Loucy (cell line): Measurements from ENCODE around the gene DSCAML1.

Experiments
- H2AFZ ChIP-seq: fragments of 200-600 bp; sonication (generic); 2 replicates; pipeline ENCODE4 v1.6.0; 2016; ENCODE audit warnings: antibody characterized with exemption, mild to moderate bottlenecking, low read length, moderate library complexity
- H3F3A ChIP-seq: fragments of 200-600 bp; 2 replicates; pipeline ENCODE4 v1.6.0; 2016; ENCODE audit warnings: antibody characterized with exemption, low read depth, mild to moderate bottlenecking
- H3K27me3 ChIP-seq: fragments of 200-600 bp; sonication (generic); 2 replicates; pipeline ENCODE4 v1.6.1; 2014; ENCODE audit warnings: low read length, mild to moderate bottlenecking; ENCODE audit not compliant: insufficient read depth, poor library complexity, severe bottlenecking
- H3K36me3 ChIP-seq: fragments of 200-600 bp; sonication (generic); 2 replicates; pipeline ENCODE4 v1.6.1; 2016; ENCODE audit warnings: low read length; ENCODE audit not compliant: insufficient read depth
- H3K4me1 ChIP-seq: fragments of 200-600 bp; sonication (generic); 2 replicates; pipeline ENCODE4 v1.5.1; 2014; ENCODE audit warnings: low read length, mild to moderate bottlenecking; ENCODE audit not compliant: insufficient read depth, poor library complexity, severe bottlenecking
- H3K4me2 ChIP-seq: fragments of 200-600 bp; sonication (generic); 2 replicates; pipeline ENCODE4 v1.6.0; 2014; ENCODE audit warnings: antibody characterized with exemption, low read length, low read depth, mild to moderate bottlenecking; ENCODE audit not compliant: poor library complexity, severe bottlenecking
- H3K4me3 ChIP-seq: fragments of 200-600 bp; sonication (generic); 2 replicates; pipeline ENCODE4 v1.5.1; 2014; ENCODE audit warnings: low read length, mild to moderate bottlenecking, mixed read lengths; ENCODE audit not compliant: poor library complexity, severe bottlenecking
- H3K79me2 ChIP-seq: fragments of 200-600 bp; sonication (generic); 2 replicates; pipeline ENCODE4 v1.6.1; 2014; ENCODE audit warnings: low read length; ENCODE audit not compliant: insufficient read depth
- H3K9ac ChIP-seq: fragments of 200-600 bp; sonication (generic); 2 replicates; pipeline ENCODE4 v1.6.0; 2014; ENCODE audit warnings: mild to moderate bottlenecking, low read depth, low read length, moderate library complexity; ENCODE audit not compliant: poor library complexity, severe bottlenecking
- H3K9me2 ChIP-seq: fragments of 200-600 bp; sonication (generic); replicated peaks from 2 replicates; pipeline ENCODE4 v1.6.1; 2016; ENCODE audit warnings: low read depth, low read length, mixed read lengths
- H3K9me3 ChIP-seq: fragments of 200-600 bp; sonication (generic); 2 replicates; pipeline ENCODE4 v1.6.1; 2014; ENCODE audit warnings: mild to moderate bottlenecking, antibody characterized with exemption, low read length, low read depth; ENCODE audit not compliant: insufficient read depth
- H4K20me1 ChIP-seq: fragments of 200-600 bp; sonication (generic); 2 replicates; pipeline ENCODE4 v1.6.0; 2014; ENCODE audit warnings: antibody characterized with exemption, low read length, mild to moderate bottlenecking; ENCODE audit not compliant: insufficient read depth, poor library complexity, severe bottlenecking
- CTCF ChIP-seq: fragments of 200-600 bp; sonication (generic); conservative IDR thresholded peaks from 2 replicates; pipeline ENCODE4 v1.5.1; 2014; ENCODE audit warnings: mild to moderate bottlenecking, antibody characterized with exemption, low read length
- EZH2phosphoT487 ChIP-seq: fragments of 200-600 bp; IDR thresholded peaks from 2 replicates; pipeline ENCODE4 v1.6.1; 2018; ENCODE audit warnings: antibody characterized with exemption, mild to moderate bottlenecking, moderate library complexity, borderline replicate concordance

Gene DSCAML1

GRCh38 chr11:117720061-117720511 lies 76.9 kb downstream of the DSCAML1 start:
- Histone ChIP-seq H3K27me3 (no peaks in the 10 kb centered on the region), H3K4me1 (peaks cover 13% of the 10 kb centered on the region), H3K9ac (no peak overlapping the region), H3K9me2 (no peaks in the 10 kb centered on the region), H3K36me3 (no peaks in the 10 kb centered on the region), H3K9me3 (no peaks in the 10 kb centered on the region), H3K79me2 (no peaks in the 10 kb centered on the region), H2AFZ (no peak overlapping the region), H4K20me1 (no peaks in the 10 kb centered on the region), H3F3A (no peaks in the 10 kb centered on the region), H3K4me2 (no peak overlapping the region), H3K4me3 (no peak overlapping the region)
- TF ChIP-seq CTCF (no peak), EZH2phosphoT487 (no peak)

GRCh38 chr11:117719480-117719879 lies 77.5 kb downstream of the DSCAML1 start:
- peaks cover 13% of the 10 kb centered on the region for H3K4me1 ChIP-seq

GRCh38 chr11:117717485-117718314 lies 79.3 kb downstream of the DSCAML1 start:
- Histone ChIP-seq H3K4me1 (peaks cover 13% of the 10 kb centered on the region), H4K20me1 (no peaks in the 10 kb centered on the region), H3K4me3 (no peak overlapping the region), H3K4me2 (no peak overlapping the region), H3K9me3 (no peaks in the 10 kb centered on the region), H3K9me2 (no peaks in the 10 kb centered on the region), H3K9ac (no peak overlapping the region), H3K36me3 (no peaks in the 10 kb centered on the region), H3K27me3 (no peaks in the 10 kb centered on the region), H3K79me2 (no peaks in the 10 kb centered on the region), H3F3A (no peaks in the 10 kb centered on the region), H2AFZ (no peak overlapping the region)
- TF ChIP-seq CTCF, result no peak
- TF ChIP-seq EZH2phosphoT487, result no peak

More at GRCh38 chr11:117719480-117719879, 77.5 kb downstream of the DSCAML1 start:
- H3K9me2 ChIP-seq, result no peaks in the 10 kb centered on the region
- TF ChIP-seq EZH2phosphoT487, result no peak
- no peak for TF ChIP-seq CTCF
- H3K27me3 ChIP-seq, result no peaks in the 10 kb centered on the region
- no peak overlapping the region for H2AFZ ChIP-seq
- H3F3A ChIP-seq, result no peaks in the 10 kb centered on the region
- no peak overlapping the region for H3K4me2 ChIP-seq
- H3K9ac ChIP-seq, result no peak overlapping the region
- H3K36me3 ChIP-seq, result no peaks in the 10 kb centered on the region
- no peaks in the 10 kb centered on the region for H3K9me3 ChIP-seq
- H3K4me3 ChIP-seq, result no peak overlapping the region
- H4K20me1 ChIP-seq, result no peaks in the 10 kb centered on the region
- H3K79me2 ChIP-seq, result no peaks in the 10 kb centered on the region
